Hindlimb muscle (tissue), 1 donor: Measurements from ENCODE around the gene AGGF1. TPM values are rescaled to one million over a fixed set of nuclear protein-coding genes. Genes with fewer than 3 reads are reported as not detected.
"Not testable (repeated sequence)": the region's sequence is repeated elsewhere in the genome, so short reads cannot be mapped to it uniquely, and the experiment has no call there.

Experiments used
- DNase-seq: peaks from one replicate; pipeline ENCODE4 v3.0.0-alpha.2; 2013
- polyA plus RNA-seq: library from polyadenylated mRNA; unstranded; fragments of 120-200 nt; gene quantifications from one replicate; pipeline ENCODE4 v1.2.1, GENCODE V29; 2013; ENCODE audit not compliant: insufficient read length

The AGGF1 gene
- polyA plus RNA-seq, 1 donor: 14.4 TPM

DNA sequence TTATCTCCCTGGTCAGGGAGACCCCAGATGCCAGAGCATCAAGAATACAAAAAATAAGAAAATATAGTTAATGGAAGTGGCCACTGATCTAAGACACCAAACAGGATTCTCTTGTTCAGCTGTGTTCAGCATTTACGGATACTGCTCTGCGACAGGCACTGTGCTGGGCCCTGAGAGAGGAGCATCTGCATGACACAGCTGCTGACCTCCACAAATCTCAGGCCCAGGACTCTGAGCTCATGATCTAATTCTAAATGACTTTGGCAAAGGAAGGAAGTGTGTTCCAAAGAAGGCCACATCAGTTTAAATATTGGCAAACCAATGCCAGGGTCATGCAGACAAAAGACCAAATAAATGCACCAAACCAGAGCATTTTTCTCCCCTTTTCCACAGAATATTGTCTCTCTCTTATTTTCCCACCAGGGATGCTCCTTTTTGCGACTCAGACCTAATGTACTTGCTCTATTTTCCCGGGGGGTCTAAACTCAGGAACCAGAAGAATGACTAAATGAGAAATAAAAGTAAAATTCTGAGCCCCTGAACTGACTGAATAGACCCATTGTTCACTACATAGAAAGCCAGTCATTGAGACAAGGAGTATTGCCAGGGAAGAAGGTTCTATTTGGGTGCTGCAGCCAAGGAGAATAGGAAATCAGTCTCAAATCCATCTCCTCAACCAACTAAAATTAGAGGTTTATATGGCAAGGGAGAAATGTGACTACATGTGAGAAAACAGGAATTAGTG is 1.4 kb upstream of the AGGF1 start:
- no peak for DNase-seq

DNA sequence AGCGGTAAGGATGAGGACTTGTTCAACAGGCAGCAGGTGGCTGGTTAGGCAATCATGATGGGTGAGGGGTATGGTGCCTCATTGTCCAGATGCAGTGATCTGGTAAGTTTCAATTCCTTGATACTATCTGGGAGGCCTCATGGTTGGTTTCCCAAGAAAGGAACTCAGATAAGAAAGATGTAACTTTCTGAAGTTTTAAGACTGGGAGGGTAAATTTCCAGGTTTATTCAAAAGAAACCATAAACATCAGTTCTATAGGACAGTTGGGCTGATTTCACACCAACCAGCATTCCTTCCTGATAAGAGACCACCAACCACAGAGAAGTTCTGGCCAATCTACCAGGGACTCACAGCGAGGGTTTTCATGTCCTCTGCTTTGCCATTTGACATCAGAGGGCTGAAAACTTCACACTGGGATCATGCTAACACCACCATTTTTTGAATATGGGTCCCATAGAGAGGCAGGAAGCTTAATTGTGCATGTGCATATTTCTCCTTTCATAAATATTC is 773 bp upstream of the AGGF1 start:
- DNase-seq: no peak

DNA sequence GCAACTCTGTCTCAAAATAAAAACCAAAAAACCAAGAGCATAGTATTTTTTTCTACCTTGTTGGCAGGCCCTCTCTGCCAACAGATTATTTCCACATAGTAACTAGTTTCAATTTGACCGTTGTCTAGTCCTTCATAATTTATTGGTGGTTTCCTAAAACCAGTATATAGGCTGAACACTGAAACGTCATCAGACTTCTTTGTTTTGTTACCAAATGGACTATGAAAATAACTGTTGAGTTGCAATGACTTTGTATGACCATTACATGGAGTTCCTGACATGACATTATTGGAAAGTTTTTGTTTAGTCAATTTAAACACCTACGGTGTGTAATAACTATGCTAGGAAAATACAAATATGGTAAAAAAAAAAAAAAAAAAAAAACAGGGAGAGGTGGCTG is 1.7 kb downstream of the AGGF1 start:
- no peak for DNase-seq

DNA sequence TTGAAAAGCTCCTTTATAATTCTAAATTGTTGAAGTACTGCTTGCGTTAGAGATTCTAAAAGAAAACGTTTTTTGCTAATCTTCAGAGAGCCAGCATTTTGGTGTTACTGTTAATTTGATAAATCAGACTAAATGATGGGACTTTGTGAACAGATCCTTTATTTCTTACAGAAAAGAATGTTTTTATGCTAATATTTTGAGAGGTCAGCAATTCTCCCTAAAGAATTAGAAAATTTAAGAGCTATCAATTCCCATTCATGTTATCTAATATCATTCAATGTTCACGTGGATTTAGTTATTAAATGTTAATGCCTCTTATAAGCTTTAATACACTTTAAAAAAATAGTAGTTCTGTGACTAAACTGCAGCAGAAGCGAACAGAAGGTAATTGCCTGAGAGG is 2.4 kb downstream of the AGGF1 start:
- no peak for DNase-seq

DNA sequence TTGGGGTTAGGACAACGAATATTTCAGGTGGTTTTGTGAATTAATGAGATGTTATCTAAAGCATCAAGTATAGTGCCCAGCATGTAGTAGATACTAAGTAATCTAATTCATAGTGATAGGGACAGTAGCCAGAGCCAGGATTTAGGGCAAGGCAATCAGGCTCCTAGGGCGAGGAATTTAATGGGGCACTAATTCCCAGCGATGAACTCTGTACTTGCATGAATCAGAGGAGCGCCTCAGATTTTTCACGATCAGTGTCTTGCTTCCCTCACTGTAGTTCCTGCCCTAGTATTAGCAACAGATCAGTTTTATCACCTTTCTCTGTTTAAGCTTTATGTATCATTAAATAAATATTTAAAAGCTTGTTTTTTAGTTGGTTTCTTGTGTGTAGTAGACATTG is 3.1 kb downstream of the AGGF1 start:
- no peak for DNase-seq

DNA sequence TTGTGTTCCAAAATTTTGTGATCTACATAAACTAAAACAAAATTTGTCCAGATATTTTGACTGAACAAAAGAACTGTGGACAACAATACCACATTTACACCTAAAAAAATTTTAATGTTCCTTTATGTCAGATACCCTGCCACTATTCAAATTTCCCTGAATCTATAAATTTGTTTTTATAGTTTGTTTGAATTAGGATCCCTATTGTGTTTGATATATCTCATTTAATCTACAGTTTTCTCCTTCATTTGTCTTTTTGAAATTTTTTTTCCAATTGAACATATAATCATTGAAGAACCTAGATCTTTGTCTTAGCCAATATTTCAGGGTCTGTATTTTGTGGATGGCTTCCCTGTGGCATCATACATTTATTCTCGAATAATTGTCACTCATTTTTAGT is 5.7 kb downstream of the AGGF1 start:
- DNase-seq: no peak

DNA sequence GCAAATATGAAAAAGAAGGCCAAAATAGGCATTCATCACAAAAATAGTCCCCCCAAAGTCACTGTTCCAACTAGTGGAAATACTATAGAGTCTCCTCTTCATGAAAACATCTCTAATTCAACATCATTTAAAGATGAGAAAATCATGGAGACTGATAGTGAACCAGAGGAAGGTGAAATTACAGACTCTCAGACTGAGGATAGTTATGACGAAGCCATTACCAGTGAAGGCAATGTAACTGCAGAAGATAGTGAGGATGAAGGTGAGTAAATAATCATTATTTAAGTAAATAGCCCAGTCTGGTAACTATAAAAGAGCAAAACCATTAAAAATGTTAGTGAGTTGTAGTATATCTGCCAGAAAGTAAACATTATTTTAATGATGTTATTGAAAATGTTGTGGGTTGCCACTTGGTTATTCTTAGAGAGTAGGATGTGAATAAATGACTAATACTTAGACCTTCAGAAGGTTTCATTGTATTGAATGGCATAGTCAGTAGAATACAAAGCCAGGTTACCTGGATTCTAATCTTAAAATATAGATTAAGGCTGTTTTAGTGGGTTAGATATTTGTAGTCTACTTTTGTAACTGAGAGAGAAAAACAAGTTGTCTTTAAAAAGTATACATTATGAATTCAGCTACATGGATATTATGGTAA is 16.3 kb downstream of the AGGF1 start:
- DNase-seq: no peak

DNA sequence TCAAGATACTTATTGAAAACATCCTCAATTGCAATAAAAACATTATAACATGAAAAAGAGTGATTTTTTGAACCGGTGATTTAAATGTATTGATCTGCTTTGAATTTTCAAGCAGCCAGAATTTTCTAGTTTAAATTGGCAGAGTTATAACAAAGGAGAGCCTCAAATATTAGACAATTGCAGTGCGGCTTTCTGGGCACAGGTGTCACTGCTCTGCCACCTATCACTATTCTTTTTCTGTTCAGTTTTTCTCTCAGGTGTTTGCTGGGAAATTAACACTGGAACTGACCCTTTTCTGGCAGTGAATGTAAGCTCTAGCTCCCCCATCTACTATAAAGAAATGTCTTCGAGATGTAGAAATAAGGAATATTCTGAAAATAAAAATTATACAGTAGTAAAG is 33.8 kb downstream of the AGGF1 start:
- DNase-seq: no peak

DNA sequence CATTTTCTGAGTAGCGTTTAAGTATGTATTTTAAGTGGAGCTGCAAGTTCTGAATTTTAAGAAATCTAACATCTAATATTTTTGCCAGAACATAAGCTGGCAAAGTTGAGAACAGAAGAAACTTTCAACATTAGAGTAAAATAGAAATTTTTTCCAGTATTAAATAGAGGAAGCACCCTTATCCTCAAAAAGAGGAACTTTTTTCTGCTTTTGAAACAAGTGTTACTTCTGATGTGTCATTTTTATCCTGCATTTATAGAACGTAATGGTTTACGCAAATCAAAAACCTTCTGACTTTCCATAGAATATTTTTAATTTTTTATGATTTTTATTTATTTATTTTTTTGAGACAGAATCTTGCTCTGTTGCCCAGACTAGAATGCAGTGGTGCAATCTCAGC is 35.1 kb downstream of the AGGF1 start:
- no peak for DNase-seq

DNA sequence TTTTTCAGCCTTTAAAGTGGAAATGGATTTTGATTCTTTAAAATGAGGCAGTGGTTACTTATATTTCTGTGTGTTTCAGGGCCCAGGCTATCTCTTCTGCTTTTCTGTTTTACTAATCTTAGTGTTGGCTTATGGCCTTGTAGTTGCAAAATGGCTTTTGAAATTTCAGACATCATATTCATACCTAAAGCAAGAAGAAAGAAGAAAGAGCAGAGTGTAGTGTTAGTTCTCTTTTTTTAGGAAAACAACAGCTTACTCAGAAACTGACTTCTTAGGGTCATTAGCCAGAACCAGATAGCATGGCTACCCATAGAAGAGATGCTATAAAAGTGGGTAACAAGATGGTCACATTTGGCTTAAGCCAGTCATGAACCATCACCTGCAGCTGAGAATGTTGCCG is 36.0 kb downstream of the AGGF1 start:
- no peak for DNase-seq

DNA sequence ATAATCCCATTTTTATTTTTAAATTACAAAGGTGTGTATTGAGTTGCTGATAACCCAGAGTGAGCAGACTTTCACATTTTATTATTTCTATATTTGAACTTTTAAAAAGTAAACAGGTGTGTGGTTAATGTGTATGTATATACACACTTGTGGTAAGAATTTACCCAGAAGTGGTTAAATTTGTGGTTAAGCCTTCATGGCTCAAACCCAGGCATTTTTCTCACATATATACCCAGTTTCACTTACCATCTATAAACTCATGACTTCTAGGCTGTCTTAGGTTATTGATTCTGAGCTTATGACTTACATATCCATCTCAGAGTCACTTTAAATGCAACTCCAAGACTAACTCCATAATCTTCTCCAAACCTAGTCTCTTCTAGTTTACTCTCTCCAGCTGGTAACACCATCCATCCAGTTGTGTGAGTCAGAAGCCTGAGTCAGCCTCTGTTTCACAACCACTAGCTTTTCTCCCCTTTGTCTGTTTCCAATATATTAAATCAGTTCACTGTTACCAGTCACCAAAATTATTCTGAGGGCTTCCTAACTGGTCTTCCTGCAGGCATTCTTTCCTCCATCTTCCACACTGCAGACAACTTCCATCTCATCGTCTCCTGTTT is 36.7 kb downstream of the AGGF1 start:
- no peak for DNase-seq

DNA sequence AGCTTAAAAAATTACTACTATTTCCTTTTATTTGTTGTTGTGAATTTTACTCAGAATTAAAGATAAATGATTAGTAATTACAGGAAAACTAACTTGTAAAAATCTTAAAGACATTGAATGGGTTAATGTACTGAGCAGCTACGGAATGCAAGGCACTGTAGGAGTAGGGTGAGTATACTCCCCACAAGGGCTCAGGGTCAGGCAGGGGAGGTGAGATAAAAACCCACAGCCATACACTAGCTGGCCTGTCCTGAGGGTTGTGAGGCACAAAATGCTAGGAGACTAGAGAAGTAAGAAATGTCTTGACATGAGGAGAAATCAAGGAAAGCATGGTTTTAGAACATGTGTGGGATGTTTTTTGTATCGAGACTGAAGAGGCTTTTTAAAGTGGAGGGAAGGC is 43.5 kb downstream of the AGGF1 start:
- no peak for DNase-seq

DNA sequence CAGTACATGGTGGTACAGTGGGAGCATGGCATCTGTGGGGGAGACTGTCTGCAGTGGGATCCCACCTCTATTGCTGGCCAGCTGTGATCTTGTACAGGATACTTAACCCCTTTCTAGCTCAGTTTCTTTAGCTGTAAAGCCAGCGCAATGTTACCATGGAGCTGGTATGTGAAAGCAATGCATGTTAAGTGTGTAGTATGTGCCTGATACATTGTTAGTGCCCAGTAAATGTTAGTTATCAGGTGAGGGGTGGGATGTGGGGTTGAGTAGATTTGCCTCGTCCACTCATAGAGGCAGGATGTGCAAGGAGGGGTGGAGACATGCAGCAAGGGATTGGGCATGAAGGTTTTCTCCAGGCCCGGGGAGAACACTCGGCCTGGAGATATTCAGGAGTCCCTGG is 44.5 kb downstream of the AGGF1 start:
- DNase-seq: no peak

DNA sequence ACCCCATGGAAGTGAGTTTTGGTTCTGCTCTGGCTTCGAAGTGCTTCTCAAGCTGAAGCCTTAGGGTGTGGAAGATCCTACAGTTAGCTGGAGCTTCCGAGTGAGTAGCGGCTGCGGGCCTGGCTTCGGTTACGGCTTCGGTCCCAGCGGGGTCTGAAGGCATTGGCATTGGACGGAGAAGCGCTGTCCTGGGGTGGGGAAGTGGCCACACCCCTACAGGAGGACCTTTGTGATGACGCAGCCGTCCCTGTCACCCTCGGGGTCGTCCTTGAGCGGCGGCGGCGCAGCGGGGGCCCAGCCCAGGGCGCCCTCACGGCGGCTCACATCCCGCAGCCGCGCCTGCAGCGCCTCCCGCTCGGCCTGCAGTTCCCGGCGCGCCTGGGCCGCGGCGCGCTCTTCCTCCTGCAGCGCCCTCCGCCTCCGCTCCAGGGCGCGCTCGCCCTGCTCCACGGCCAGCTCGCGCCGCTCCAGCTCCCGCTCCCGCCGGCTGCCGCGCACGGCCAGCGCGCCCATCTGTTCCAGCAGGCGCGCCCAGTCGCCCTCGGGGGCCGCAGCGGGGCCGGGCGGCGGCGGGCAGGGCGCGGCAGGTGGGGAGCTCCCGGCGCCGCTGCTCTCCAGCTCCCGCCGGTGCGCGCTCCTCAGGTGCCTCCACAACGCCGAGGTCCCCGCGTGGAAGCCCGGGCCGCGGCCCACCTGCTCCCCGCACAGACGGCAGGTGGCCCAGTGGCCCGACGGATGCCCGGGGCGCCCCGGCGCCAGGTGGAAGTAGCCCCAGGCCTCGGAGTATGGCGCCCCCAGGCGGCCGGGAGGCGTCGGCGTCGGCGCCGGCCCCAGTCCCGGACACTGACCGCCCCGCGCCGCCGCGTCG is 47.0 kb downstream of the AGGF1 start:
- DNase-seq: peak; percentile 81

DNA sequence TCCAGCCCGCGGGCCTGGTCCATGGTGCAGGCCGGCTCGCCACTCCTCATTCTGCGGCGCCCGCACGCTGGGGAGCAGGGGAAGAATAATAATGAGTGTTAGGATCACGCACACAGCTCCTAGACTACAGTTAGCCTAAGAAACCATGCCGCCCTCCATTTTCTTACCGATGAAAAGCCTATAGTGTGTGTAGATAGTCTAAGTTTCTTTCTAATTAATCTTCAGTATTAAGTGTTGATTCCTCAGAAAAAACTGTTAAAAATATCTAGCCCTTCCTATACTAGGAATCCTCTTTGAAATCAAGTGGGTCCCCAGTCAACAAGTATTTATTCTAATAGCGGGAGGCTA is 47.6 kb downstream of the AGGF1 start:
- DNase-seq: no peak

DNA sequence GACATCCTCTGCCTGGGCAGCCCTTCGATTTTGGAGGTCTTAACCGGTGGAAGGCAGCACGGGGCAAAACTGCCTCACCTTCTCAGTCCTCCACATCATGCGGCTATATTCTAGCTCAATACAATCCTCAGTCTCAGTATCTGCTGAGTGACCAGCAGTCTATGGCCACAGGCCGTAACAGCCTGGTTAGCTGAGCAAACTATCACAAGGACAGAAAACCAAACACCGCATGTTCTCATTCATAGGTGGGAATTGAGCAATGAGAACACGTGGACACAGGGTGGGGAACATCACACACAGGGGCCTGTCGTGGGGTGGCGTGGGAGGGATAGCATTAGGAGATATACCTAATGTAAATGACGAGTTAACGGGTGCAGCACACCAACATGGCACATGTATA is 50.3 kb downstream of the AGGF1 start:
- DNase-seq: not testable (repeated sequence)

DNA sequence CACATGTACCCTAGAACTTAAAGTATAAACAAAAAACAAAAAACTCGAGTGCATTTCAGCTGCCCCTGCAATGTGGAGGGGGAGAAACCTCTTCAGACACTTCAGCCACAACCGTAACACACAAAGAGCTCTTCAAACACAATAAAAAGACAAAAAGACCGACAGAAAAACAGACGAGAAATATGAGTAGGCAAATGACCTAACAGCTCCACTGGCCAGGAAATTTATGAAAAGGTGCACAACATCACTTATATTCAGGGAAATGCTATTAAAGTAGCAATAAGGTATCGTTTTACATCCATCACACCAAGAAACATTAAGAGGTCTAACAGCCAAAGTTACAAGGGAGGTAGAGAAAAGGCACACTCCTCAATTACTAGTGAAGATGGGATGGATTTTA is 50.7 kb downstream of the AGGF1 start:
- no peak for DNase-seq

DNA sequence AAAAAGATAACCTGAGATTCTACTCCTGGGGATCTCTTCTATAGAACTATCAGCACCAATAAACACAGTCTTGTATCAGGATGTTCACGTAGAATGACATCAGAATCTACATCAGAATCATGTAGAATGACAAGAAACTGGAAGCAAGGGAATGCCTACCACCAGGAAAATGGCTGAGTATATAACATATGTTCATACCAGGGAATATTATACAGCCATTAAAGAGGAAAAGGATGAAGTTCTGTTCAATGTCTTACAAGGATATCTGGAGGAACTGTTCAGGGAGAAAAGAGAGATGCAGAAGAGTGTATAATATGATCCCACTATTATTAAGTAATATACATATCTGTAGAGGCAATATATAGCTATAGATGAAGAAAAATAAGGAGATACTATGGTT is 52.1 kb downstream of the AGGF1 start:
- DNase-seq: no peak

DNA sequence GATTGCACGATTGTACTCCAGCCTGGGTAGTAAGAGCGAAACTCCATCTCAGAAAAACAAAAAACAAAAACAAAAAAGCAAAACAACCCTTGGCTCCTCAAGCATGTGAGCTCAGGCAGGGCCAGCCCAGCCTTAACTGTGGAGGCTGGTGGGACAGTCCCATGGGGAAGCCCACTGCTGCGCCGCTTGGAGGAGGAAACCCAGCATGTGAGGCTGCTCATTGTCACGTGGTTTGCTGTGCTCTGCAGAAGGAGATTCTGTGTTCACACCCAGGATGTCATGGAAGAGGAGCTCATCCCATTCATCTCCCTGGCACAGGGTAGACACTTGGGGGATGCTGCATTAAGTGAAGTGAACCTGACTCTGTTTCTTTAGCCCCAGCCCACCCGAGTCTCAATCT is 52.9 kb downstream of the AGGF1 start:
- DNase-seq: no peak

DNA sequence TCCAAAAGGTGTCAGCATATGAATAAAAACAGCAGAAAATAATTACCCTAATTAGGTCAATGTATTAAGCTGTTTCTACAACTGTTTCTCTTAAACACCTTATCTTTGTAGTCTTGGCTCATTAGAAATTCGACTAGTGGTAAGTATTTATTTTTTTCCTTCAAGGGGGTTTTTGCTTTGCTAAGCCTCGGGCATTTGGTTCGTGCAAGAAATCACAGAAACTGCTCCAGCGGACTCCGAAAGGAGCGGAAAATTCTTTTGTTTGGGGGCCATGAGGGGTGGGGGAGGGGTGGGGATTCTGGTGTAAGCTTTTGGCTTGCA is 56.1 kb downstream of the AGGF1 start:
- no peak for DNase-seq

DNA sequence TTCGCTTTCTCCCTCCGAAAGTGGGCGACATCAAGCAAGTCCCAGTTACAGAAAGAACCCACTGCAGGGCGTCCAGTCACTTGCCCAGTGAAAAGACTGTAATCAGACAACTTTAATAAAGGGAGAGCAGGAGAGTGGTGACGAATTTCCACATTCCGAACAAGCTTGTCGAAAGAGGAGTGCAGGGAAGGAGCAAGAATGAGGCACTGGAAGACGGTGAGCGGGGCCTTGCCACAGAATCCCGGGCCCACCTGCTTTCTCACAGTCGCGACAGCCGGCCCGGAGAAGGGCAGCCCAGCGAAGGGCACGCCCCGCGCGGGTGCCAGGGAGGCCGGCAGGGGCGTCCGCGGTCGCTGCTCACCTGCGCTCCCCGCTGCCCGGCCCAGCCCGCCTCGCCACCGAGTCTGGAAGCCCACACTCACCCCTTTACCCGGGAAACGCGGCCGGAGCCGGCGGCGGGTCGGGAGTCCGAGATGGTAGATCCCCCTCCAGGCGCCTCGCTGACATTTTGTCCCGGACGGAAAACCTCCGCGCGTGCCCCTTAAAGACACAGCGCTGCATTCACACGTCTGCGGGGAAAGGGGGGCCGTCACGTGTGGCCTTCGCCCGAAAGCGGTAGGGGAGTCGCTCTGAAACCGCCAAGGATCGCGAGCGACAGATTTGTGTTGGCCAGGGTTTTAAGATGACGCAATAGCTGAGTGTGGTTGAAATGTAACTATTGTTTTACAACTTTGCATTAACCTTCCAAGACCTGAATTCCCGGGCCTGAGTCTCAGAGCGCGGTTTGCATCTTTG is 56.7 kb downstream of the AGGF1 start, which contains the start of gene ZBED3:
Gene ZBED3 (minus strand): TSS at position 597 of the 795 bp plus-strand sequence. CDS start 9,407 bp downstream, outside the sequence.
- peak; percentile 85 for DNase-seq
